ENCODE results near the gene SUPT3H. TPM values are rescaled to one million over a fixed set of nuclear protein-coding genes. Genes with fewer than 3 reads are reported as not detected.

SUPT3H gene
- total RNA-seq, 1 experiment from 2014 or later, result 12.7 TPM

DNA sequence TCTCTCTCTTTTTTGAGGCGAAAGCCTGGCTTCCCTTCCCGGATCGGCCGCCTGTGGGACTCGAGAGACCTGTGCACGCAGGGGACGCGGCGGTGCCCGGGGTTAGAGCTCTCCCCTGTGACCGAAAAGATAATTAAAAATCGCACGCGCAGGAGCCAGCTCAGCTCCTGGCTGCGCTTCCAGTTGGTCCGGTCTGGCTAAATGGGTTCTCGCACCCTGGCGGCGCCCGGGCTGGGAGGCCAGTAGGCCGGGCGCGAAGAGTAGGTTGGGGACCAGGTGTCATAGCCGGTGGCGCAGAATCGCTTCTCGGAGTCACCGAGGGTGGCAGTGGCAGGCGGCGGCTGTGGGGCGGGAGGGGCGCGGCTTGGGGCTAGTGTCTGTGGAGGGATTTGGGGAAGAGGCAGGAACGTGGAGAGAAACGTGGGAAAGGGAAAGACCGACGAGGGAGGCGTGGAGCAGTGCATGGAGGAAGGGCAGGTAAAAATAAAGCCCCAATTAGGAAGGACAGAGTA, 41.9 kb upstream of the SUPT3H start:
- no peaks in the 10 kb centered on the region for H3K27me3 Mint-ChIP-seq (ENCODE audit: insufficient read depth, unreplicated experiment)
- POLR2A ChIA-PET, result interaction anchor here (0.6 to 3.9 kb wide), 6 partner anchors 21 to 841 kb away, joined by 3 to 15 read pairs (median 4); partner anchors contain the start of gene SUPT3H
- CTCF ChIA-PET, result interaction anchor here (0.7 to 3.6 kb wide), 11 partner anchors 10 to 944 kb away, joined by 3 to 22 read pairs (median 4); partner anchors contain the start of gene SUPT3H
- TF ChIP-seq, protein P1, sequence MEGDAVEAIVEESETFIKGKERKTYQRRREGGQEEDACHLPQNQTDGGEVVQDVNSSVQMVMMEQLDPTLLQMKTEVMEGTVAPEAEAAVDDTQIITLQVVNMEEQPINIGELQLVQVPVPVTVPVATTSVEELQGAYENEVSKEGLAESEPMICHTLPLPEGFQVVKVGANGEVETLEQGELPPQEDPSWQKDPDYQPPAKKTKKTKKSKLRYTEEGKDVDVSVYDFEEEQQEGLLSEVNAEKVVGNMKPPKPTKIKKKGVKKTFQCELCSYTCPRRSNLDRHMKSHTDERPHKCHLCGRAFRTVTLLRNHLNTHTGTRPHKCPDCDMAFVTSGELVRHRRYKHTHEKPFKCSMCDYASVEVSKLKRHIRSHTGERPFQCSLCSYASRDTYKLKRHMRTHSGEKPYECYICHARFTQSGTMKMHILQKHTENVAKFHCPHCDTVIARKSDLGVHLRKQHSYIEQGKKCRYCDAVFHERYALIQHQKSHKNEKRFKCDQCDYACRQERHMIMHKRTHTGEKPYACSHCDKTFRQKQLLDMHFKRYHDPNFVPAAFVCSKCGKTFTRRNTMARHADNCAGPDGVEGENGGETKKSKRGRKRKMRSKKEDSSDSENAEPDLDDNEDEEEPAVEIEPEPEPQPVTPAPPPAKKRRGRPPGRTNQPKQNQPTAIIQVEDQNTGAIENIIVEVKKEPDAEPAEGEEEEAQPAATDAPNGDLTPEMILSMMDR (IDR thresholded peaks at IDR 0.05; ENCODE audit: unreplicated experiment), result peak; percentile 67
- peak overlapping the region; percentile 35 for H3K27ac Mint-ChIP-seq (ENCODE audit: low read depth, unreplicated experiment)
- peak; percentile 68 for DNase-seq (ENCODE audit: unreplicated experiment)
- no peaks in the 10 kb centered on the region for H3K36me3 Mint-ChIP-seq (ENCODE audit: insufficient read depth, unreplicated experiment)
- H3K4me1 Mint-ChIP-seq (ENCODE audit: insufficient read depth, unreplicated experiment), result peaks cover 12% of the 10 kb centered on the region
- peak overlapping the region; percentile 91 for H3K4me3 Mint-ChIP-seq (ENCODE audit: unreplicated experiment)
- intact Hi-C loops (cut with micrococcal nuclease), result loop anchor here (1.0 to 10.0 kb wide), 7 partner anchors 197 to 945 kb away; no protein-coding TSS in a partner anchor
- no peaks in the 10 kb centered on the region for H3K9me3 Mint-ChIP-seq (ENCODE audit: unreplicated experiment)
- no TSS peak for BruUV-seq (replicated peaks)

DNA sequence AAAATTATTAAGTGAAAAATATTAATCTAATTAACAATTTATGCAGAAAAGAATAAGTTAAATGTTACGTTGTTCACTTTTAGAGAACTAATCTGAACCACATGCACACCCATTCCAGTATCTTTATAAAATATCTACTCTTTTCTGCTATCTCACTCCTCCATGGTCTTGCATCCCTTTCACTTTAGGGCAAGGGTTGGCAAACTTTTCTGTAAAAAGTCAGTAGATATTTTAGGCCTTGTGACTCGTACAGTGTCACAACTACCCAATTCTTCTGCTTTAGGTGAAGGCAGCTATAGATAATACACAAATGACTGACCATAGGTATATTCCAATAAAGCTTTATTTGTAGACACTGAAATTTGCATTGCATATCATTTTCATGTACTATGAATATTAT, 39.7 kb upstream of the SUPT3H start:
- no TSS peak for BruUV-seq (replicated peaks)
- Mint-ChIP-seq H3K4me1 (ENCODE audit: insufficient read depth, unreplicated experiment) (peaks cover 8% of the 10 kb centered on the region), H3K27ac (ENCODE audit: low read depth, unreplicated experiment) (no peak overlapping the region), H3K4me3 (ENCODE audit: unreplicated experiment) (no peak overlapping the region), H3K9me3 (ENCODE audit: unreplicated experiment) (no peaks in the 10 kb centered on the region), H3K27me3 (ENCODE audit: insufficient read depth, unreplicated experiment) (no peaks in the 10 kb centered on the region), H3K36me3 (ENCODE audit: insufficient read depth, unreplicated experiment) (no peaks in the 10 kb centered on the region)
- POLR2A ChIA-PET, result interaction anchor here (1.3 to 1.4 kb wide), 2 partner anchors 22 to 40 kb away, joined by 3 to 5 read pairs; no protein-coding TSS in a partner anchor
- intact Hi-C loops (cut with micrococcal nuclease), result loop anchor here (10.0 kb wide), 1 partner anchor 563 kb away; no protein-coding TSS in a partner anchor
- DNase-seq (ENCODE audit: unreplicated experiment), result no peak
- TF ChIP-seq, protein P1 (IDR thresholded peaks at IDR 0.05; ENCODE audit: unreplicated experiment), result no peak
- CTCF ChIA-PET, result interaction anchor here (0.6 to 2.0 kb wide), 3 partner anchors 16 to 787 kb away, joined by 3 to 10 read pairs (median 3); no protein-coding TSS in a partner anchor

DNA sequence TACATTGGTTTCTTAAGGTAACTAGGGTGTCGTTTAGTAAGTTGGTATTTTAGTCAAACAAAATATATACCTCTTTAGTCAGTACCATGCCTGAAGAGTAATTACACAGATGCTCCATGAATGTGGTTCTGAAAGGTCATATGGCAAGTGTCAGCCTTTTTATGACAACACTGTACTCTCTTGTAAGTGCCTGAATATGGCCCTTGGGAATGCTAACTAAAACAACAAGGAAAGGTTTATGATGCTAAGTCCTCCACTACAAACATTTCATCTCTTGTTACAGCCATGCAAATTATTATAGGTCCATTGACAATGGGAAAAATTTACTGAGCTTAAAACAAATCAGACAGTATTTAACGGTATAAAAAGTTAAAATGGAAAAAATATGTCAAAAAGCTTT, 39.0 kb upstream of the SUPT3H start:
- TF ChIP-seq, protein P1 (IDR thresholded peaks at IDR 0.05; ENCODE audit: unreplicated experiment), result no peak
- Mint-ChIP-seq H3K36me3 (ENCODE audit: insufficient read depth, unreplicated experiment) (no peaks in the 10 kb centered on the region), H3K4me3 (ENCODE audit: unreplicated experiment) (no peak overlapping the region), H3K27ac (ENCODE audit: low read depth, unreplicated experiment) (no peak overlapping the region), H3K27me3 (ENCODE audit: insufficient read depth, unreplicated experiment) (no peaks in the 10 kb centered on the region), H3K4me1 (ENCODE audit: insufficient read depth, unreplicated experiment) (peaks cover 8% of the 10 kb centered on the region), H3K9me3 (ENCODE audit: unreplicated experiment) (no peaks in the 10 kb centered on the region)
- no TSS peak for BruUV-seq (replicated peaks)
- DNase-seq (ENCODE audit: unreplicated experiment), result no peak
- ChIA-PET CTCF (interaction anchor here (2.0 kb wide), 1 partner anchor 297 kb away, joined by 10 read pairs; no protein-coding TSS in a partner anchor), POLR2A (interaction anchor here (0.5 to 1.3 kb wide), 2 partner anchors 40 to 324 kb away, joined by 3 read pairs; no protein-coding TSS in a partner anchor)
- intact Hi-C loops (cut with micrococcal nuclease), result loop anchor here (10.0 kb wide), 1 partner anchor 562 kb away; no protein-coding TSS in a partner anchor

DNA sequence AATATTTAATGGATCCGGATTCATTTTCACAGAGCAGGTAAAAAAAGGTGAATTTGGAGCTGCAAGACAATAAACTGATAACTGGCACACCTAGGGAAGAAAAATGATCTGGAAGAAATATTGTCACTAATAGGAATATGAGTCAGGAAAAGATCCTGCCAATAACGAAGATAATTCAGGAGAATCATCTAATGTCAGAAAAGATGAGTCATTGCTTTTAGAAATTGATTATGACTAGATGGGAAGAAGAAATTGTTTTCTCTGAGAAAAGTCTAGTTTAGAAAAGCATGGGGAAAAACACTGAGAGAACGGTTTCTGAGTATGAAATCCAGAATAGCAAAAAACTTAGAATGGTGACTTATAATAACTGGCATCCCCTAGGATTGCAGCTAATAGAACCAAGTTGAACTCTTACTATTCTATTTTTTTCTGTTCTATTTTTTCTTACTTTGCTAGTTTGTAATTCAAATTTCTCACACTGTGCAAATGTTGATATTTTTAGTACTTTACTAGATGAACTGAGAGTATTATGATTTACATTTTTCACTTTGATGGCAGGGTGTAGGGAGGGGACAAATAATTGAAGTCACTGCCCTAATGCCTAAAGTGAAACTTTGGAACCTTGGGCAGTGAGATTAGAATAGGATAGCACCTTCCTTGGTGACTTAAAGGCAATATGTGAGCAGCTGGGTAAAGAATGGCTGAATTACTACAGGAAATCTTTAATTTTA, 38.2 kb upstream of the SUPT3H start:
- no peak overlapping the region for H3K27ac Mint-ChIP-seq (ENCODE audit: low read depth, unreplicated experiment)
- ChIA-PET POLR2A (interaction anchor here (0.9 to 1.2 kb wide), 2 partner anchors 87 to 368 kb away, joined by 3 read pairs; no protein-coding TSS in a partner anchor), CTCF (interaction anchor here (0.9 kb wide), 1 partner anchor 760 kb away, joined by 3 read pairs; no protein-coding TSS in a partner anchor)

More for the DNA sequence above, 38.2 kb upstream of the SUPT3H start:
- peaks cover 8% of the 10 kb centered on the region for H3K4me1 Mint-ChIP-seq (ENCODE audit: insufficient read depth, unreplicated experiment)
- intact Hi-C loops (cut with micrococcal nuclease), result loop anchor here (10.0 kb wide), 1 partner anchor 561 kb away; no protein-coding TSS in a partner anchor
- BruUV-seq (replicated peaks), result no TSS peak
- H3K36me3 Mint-ChIP-seq (ENCODE audit: insufficient read depth, unreplicated experiment), result no peaks in the 10 kb centered on the region
- TF ChIP-seq, protein P1 (IDR thresholded peaks at IDR 0.05; ENCODE audit: unreplicated experiment), result no peak
- H3K4me3 Mint-ChIP-seq (ENCODE audit: unreplicated experiment), result no peak overlapping the region
- no peak for DNase-seq (ENCODE audit: unreplicated experiment)
- no peaks in the 10 kb centered on the region for H3K9me3 Mint-ChIP-seq (ENCODE audit: unreplicated experiment)
- H3K27me3 Mint-ChIP-seq (ENCODE audit: insufficient read depth, unreplicated experiment), result no peaks in the 10 kb centered on the region

All from MCF 10A (cell line).